ENCODE data around the gene NCOR1. TPM values are rescaled to one million over a fixed set of nuclear protein-coding genes. Genes with fewer than 3 reads are reported as not detected.

The NCOR1 gene
- total RNA-seq, 1 donor from 2014 or later, result 75.3 TPM

DNA sequence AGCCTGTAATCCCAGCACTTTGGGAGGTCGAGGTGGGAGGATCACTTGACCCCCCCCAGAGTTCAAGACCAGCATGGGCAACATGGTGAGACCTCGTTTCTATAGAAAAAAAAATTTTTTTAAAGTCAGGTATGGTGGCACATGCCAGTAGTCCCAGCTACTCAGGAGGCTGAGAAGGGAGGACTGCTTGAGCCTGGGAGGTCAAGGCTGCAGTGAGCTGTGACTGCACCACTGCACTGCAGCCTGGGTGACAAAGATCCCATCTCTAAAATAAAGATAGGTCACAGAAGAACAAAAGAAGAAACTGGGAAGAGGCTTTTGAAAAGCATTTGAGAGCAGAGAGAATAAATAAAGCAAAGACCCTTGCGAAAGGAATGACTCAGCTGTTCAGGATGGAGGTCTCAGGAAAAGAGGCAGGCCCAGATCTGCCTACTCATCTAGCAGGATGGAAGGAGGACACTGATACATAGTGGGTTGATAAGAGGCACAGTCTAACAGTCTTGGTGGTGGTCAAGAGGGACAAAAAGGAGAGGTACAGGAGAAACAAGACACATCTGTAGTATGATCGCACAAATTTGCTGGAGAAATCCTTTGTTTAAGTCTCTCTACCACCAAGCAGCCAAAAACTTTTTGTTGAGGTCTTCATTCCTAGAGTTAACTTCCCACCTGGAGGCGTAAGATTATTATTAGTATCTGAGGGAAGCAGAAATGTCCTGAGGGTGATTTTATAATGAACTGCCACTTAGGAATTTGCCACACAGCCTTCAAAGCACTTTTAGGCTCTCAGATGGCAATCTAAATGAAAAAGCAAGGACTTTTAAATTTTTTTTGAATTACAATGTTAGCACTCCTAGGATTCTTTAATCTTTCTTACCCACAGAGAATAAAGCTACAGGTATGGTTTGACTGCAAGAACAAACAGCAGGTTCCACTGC lies 233.4 kb downstream of the NCOR1 start:
- TF ChIP-seq, protein P1, sequence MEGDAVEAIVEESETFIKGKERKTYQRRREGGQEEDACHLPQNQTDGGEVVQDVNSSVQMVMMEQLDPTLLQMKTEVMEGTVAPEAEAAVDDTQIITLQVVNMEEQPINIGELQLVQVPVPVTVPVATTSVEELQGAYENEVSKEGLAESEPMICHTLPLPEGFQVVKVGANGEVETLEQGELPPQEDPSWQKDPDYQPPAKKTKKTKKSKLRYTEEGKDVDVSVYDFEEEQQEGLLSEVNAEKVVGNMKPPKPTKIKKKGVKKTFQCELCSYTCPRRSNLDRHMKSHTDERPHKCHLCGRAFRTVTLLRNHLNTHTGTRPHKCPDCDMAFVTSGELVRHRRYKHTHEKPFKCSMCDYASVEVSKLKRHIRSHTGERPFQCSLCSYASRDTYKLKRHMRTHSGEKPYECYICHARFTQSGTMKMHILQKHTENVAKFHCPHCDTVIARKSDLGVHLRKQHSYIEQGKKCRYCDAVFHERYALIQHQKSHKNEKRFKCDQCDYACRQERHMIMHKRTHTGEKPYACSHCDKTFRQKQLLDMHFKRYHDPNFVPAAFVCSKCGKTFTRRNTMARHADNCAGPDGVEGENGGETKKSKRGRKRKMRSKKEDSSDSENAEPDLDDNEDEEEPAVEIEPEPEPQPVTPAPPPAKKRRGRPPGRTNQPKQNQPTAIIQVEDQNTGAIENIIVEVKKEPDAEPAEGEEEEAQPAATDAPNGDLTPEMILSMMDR (IDR thresholded peaks at IDR 0.05; ENCODE audit: insufficient read depth, low read length, severe bottlenecking), result no peak
- no peak for FAIRE-seq

DNA sequence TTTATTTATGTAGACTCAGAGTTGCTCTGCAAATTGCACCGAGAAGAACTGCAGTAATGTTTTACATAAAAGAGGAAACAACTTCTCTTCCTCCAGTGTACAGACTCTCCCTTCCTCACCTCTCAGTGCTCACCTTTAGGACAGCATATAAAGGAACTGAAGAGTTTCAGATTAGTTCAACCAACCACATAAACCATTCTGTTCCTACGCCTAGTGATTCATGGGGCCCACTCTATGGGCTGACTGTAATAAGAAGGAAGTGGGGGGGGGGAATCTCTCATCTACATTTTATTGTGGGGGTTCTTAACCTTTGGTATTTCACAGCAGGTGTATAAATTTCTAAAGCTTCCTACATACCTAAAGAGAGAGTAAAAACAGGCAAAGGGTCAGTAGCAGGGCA lies 234.1 kb downstream of the NCOR1 start:
- TF ChIP-seq, protein P1 (IDR thresholded peaks at IDR 0.05; ENCODE audit: insufficient read depth, low read length, severe bottlenecking), result no peak
- no peak for FAIRE-seq
- peak; percentile 50 for DNase-seq (ENCODE audit: low read depth)
- Histone ChIP-seq H3K36me3 (ENCODE audit: control insufficient read depth, insufficient read depth, low read length) (peaks cover 5% of the 10 kb centered on the region), H3K4me3 (ENCODE audit: low read depth, low read length) (no peak overlapping the region), H3K27me3 (ENCODE audit: control insufficient read depth, insufficient read depth, low read length) (no peaks in the 10 kb centered on the region)

More for the DNA sequence above, 233.4 kb downstream of the NCOR1 start:
- peak; percentile 77 for DNase-seq (ENCODE audit: low read depth)
- peaks cover 5% of the 10 kb centered on the region for H3K36me3 ChIP-seq (ENCODE audit: control insufficient read depth, insufficient read depth, low read length)
- H3K4me3 ChIP-seq (ENCODE audit: low read depth, low read length), result no peak overlapping the region
- no peaks in the 10 kb centered on the region for H3K27me3 ChIP-seq (ENCODE audit: control insufficient read depth, insufficient read depth, low read length)

Other genes starting within 250 kb of the NCOR1 start
- 24.2 and 41.1 TPM in 2 replicates for gene ZSWIM7, start 215.8 kb downstream of the NCOR1 start, total RNA-seq
- gene TTC19, start 215.7 kb downstream of the NCOR1 start, total RNA-seq, result 32.5 and 34.8 TPM in 2 replicates
- 30.6 and 31.1 TPM in 2 replicates for gene PIGL, start 1.7 kb upstream of the NCOR1 start, total RNA-seq
- 5.1 and 17.4 TPM in 2 replicates for gene CENPV, start 137.9 kb upstream of the NCOR1 start, total RNA-seq
- gene UBB, start 165.6 kb upstream of the NCOR1 start, total RNA-seq, result 766 and 1,827 TPM in 2 replicates
- gene TRPV2, start 200.0 kb upstream of the NCOR1 start, total RNA-seq, result under 0.01 and 0.26 TPM in 2 replicates

Data from bronchial epithelial cell (primary cell).